ENCODE results near the gene IKZF3.
"Not testable (repeated sequence)": the region's sequence is repeated elsewhere in the genome, so short reads cannot be mapped to it uniquely, and the experiment has no call there.

Gene IKZF3

GRCh38 chr17:39765766-39766165 lies 98.3 kb downstream of the IKZF3 start:
- H2AK5ac ChIP-seq (ENCODE audit: low read length) = no peak overlapping the region
- no peak overlapping the region for H3K56ac ChIP-seq (ENCODE audit: low read length)
- no peaks in the 10 kb centered on the region for H3K79me1 ChIP-seq (ENCODE audit: low read length)
- no peak overlapping the region for H2BK5ac ChIP-seq (ENCODE audit: low read length)
- no peak overlapping the region for H3K23ac ChIP-seq (ENCODE audit: low read length)
- H3K27me3 ChIP-seq (ENCODE audit: insufficient read depth, low read length, poor library complexity) = no peaks in the 10 kb centered on the region
- no peak overlapping the region for H3K4ac ChIP-seq (ENCODE audit: low read depth, low read length)
- no peak overlapping the region for H3K18ac ChIP-seq (ENCODE audit: low read length)
- H3K36me3 ChIP-seq (ENCODE audit: control insufficient read depth, insufficient read depth, low read length) = no peaks in the 10 kb centered on the region
- no peaks in the 10 kb centered on the region for H3K4me1 ChIP-seq (ENCODE audit: control insufficient read depth, low read depth, low read length)
- H3K79me2 ChIP-seq (ENCODE audit: control insufficient read depth, insufficient read depth, low read length) = no peaks in the 10 kb centered on the region
- H4K8ac ChIP-seq (ENCODE audit: low read depth, low read length) = no peak overlapping the region
- no peak overlapping the region for H3K4me2 ChIP-seq (ENCODE audit: low read length)
- no CpG with 5 or more reads among the region's 18 CpGs for WGBS (ENCODE audit: extremely low coverage, insufficient coverage, low lambda C conversion rate)
- no peak overlapping the region for H2BK120ac ChIP-seq (ENCODE audit: low read depth, low read length)
- no peak overlapping the region for H3K27ac ChIP-seq (ENCODE audit: low read depth, low read length)
- no peak overlapping the region for H3K9ac ChIP-seq (ENCODE audit: low read length)
- no peak overlapping the region for H4K5ac ChIP-seq (ENCODE audit: low read length)
- DNase-seq = no peak
- no peak overlapping the region for H3K4me3 ChIP-seq (ENCODE audit: low read length)
- H2BK15ac ChIP-seq (replicated peaks; ENCODE audit: low read depth) = no peak overlapping the region

GRCh38 chr17:39765175-39765574 lies 98.9 kb downstream of the IKZF3 start:
- H2BK15ac ChIP-seq (replicated peaks; ENCODE audit: low read depth) = no peak overlapping the region
- no CpG with 5 or more reads among the region's 3 CpGs for WGBS (ENCODE audit: extremely low coverage, insufficient coverage, low lambda C conversion rate)
- H3K4me2 ChIP-seq (ENCODE audit: low read length) = no peak overlapping the region
- H3K4me1 ChIP-seq (ENCODE audit: control insufficient read depth, low read depth, low read length) = no peaks in the 10 kb centered on the region
- H3K79me2 ChIP-seq (ENCODE audit: control insufficient read depth, insufficient read depth, low read length) = no peaks in the 10 kb centered on the region
- no peak overlapping the region for H4K5ac ChIP-seq (ENCODE audit: low read length)
- H3K9ac ChIP-seq (ENCODE audit: low read length) = no peak overlapping the region
- no peak overlapping the region for H3K4ac ChIP-seq (ENCODE audit: low read depth, low read length)
- no peak overlapping the region for H2BK5ac ChIP-seq (ENCODE audit: low read length)
- H3K27me3 ChIP-seq (ENCODE audit: insufficient read depth, low read length, poor library complexity) = no peaks in the 10 kb centered on the region
- H3K36me3 ChIP-seq (ENCODE audit: control insufficient read depth, insufficient read depth, low read length) = no peaks in the 10 kb centered on the region
- H3K56ac ChIP-seq (ENCODE audit: low read length) = no peak overlapping the region
- no peak overlapping the region for H3K27ac ChIP-seq (ENCODE audit: low read depth, low read length)
- H2AK5ac ChIP-seq (ENCODE audit: low read length) = no peak overlapping the region
- no peak overlapping the region for H3K18ac ChIP-seq (ENCODE audit: low read length)
- H3K79me1 ChIP-seq (ENCODE audit: low read length) = no peaks in the 10 kb centered on the region
- no peak overlapping the region for H4K8ac ChIP-seq (ENCODE audit: low read depth, low read length)
- DNase-seq = no peak
- H3K23ac ChIP-seq (ENCODE audit: low read length) = no peak overlapping the region
- H2BK120ac ChIP-seq (ENCODE audit: low read depth, low read length) = no peak overlapping the region
- H3K4me3 ChIP-seq (ENCODE audit: low read length) = no peak overlapping the region

- not testable (repeated sequence) for H3K4me2 ChIP-seq (ENCODE audit: low read length); H3K79me1 ChIP-seq (ENCODE audit: low read length); H4K5ac ChIP-seq (ENCODE audit: low read length); H3K4ac ChIP-seq (ENCODE audit: low read depth, low read length); H2BK15ac ChIP-seq (replicated peaks; ENCODE audit: low read depth); H3K36me3 ChIP-seq (ENCODE audit: control insufficient read depth, insufficient read depth, low read length); H2BK5ac ChIP-seq (ENCODE audit: low read length); H3K18ac ChIP-seq (ENCODE audit: low read length); H3K4me1 ChIP-seq (ENCODE audit: control insufficient read depth, low read depth, low read length); H3K9ac ChIP-seq (ENCODE audit: low read length); DNase-seq; H3K27me3 ChIP-seq (ENCODE audit: insufficient read depth, low read length, poor library complexity); H3K4me3 ChIP-seq (ENCODE audit: low read length); H3K27ac ChIP-seq (ENCODE audit: low read depth, low read length); H3K23ac ChIP-seq (ENCODE audit: low read length); H2AK5ac ChIP-seq (ENCODE audit: low read length); H3K79me2 ChIP-seq (ENCODE audit: control insufficient read depth, insufficient read depth, low read length); H2BK120ac ChIP-seq (ENCODE audit: low read depth, low read length); H4K8ac ChIP-seq (ENCODE audit: low read depth, low read length); H3K56ac ChIP-seq (ENCODE audit: low read length)
- no CpG with 5 or more reads among the region's 3 CpGs for WGBS (ENCODE audit: extremely low coverage, insufficient coverage, low lambda C conversion rate)
These were observed 99.9 kb downstream of the IKZF3 start for GRCh38 chr17:39764171-39764570.

GRCh38 chr17:39763051-39763820 lies 100.9 kb downstream of the IKZF3 start:
- Histone ChIP-seq H3K79me1 (ENCODE audit: low read length) (no peaks in the 10 kb centered on the region), H3K27ac (ENCODE audit: low read depth, low read length) (no peak overlapping the region), H2BK15ac (replicated peaks; ENCODE audit: low read depth) (no peak overlapping the region), H3K4ac (ENCODE audit: low read depth, low read length) (no peak overlapping the region), H3K4me1 (ENCODE audit: control insufficient read depth, low read depth, low read length) (no peaks in the 10 kb centered on the region), H3K9ac (ENCODE audit: low read length) (no peak overlapping the region), H3K23ac (ENCODE audit: low read length) (no peak overlapping the region), H2AK5ac (ENCODE audit: low read length) (no peak overlapping the region), H3K79me2 (ENCODE audit: control insufficient read depth, insufficient read depth, low read length) (no peaks in the 10 kb centered on the region), H4K5ac (ENCODE audit: low read length) (no peak overlapping the region), H4K8ac (ENCODE audit: low read depth, low read length) (no peak overlapping the region), H2BK5ac (ENCODE audit: low read length) (no peak overlapping the region), H3K27me3 (ENCODE audit: insufficient read depth, low read length, poor library complexity) (no peaks in the 10 kb centered on the region), H3K36me3 (ENCODE audit: control insufficient read depth, insufficient read depth, low read length) (no peaks in the 10 kb centered on the region), H3K4me2 (ENCODE audit: low read length) (no peak overlapping the region), H2BK120ac (ENCODE audit: low read depth, low read length) (no peak overlapping the region), H3K18ac (ENCODE audit: low read length) (no peak overlapping the region), H3K56ac (ENCODE audit: low read length) (no peak overlapping the region), H3K4me3 (ENCODE audit: low read length) (no peak overlapping the region)
- DNase-seq = no peak
- no CpG with 5 or more reads among the region's 5 CpGs for WGBS (ENCODE audit: extremely low coverage, insufficient coverage, low lambda C conversion rate)

- Histone ChIP-seq H2BK120ac (ENCODE audit: low read depth, low read length) (no peak overlapping the region), H3K27me3 (ENCODE audit: insufficient read depth, low read length, poor library complexity) (no peaks in the 10 kb centered on the region), H3K56ac (ENCODE audit: low read length) (no peak overlapping the region), H3K4me2 (ENCODE audit: low read length) (no peak overlapping the region), H3K23ac (ENCODE audit: low read length) (no peak overlapping the region), H3K36me3 (ENCODE audit: control insufficient read depth, insufficient read depth, low read length) (no peaks in the 10 kb centered on the region), H4K8ac (ENCODE audit: low read depth, low read length) (no peak overlapping the region), H2AK5ac (ENCODE audit: low read length) (no peak overlapping the region), H2BK15ac (replicated peaks; ENCODE audit: low read depth) (no peak overlapping the region), H3K4me3 (ENCODE audit: low read length) (no peak overlapping the region), H2BK5ac (ENCODE audit: low read length) (no peak overlapping the region), H4K5ac (ENCODE audit: low read length) (no peak overlapping the region), H3K4me1 (ENCODE audit: control insufficient read depth, low read depth, low read length) (no peaks in the 10 kb centered on the region), H3K4ac (ENCODE audit: low read depth, low read length) (no peak overlapping the region), H3K27ac (ENCODE audit: low read depth, low read length) (no peak overlapping the region), H3K18ac (ENCODE audit: low read length) (no peak overlapping the region), H3K9ac (ENCODE audit: low read length) (no peak overlapping the region), H3K79me1 (ENCODE audit: low read length) (no peaks in the 10 kb centered on the region), H3K79me2 (ENCODE audit: control insufficient read depth, insufficient read depth, low read length) (no peaks in the 10 kb centered on the region)
- DNase-seq = no peak
- WGBS (ENCODE audit: extremely low coverage, insufficient coverage, low lambda C conversion rate) = no CpG with 5 or more reads among the region's 10 CpGs
These were observed 102.1 kb downstream of the IKZF3 start for GRCh38 chr17:39761861-39762496.

Data from mesendoderm (in vitro differentiated cells).